Left ventricle myocardium superior (tissue), 1 donor: ENCODE measurements around the gene CCNJ. TPM values are rescaled to one million over a fixed set of nuclear protein-coding genes. Genes with fewer than 3 reads are reported as not detected.
"Not testable (repeated sequence)": the region's sequence is repeated elsewhere in the genome, so short reads cannot be mapped to it uniquely, and the experiment has no call there.

ENCODE experiments used
- ATAC-seq: fragments of 200-7000 bp; cut with Tn5 transposase; one replicate; pipeline ENCODE4 v1.9.1; 2020; ENCODE audit warnings: mild to moderate bottlenecking, moderate library complexity
- DNase-seq: peaks from one replicate; pipeline ENCODE4 v3.0.0-alpha.2; 2020
- intact Hi-C: fragments of 100-400 bp; cut with micrococcal nuclease; formaldehyde crosslinking; loops from one replicate; pipeline ENCODE4 v1.11.0; 2022
- total RNA-seq: library from RNA; stranded (reverse); fragmentation: NEBNext Ultra II Directional; extraction: Animal tissue kit (Norgen Biotek cat#: 25700); gene quantifications from one replicate; pipeline ENCODE4 v1.2.1, GENCODE V29; 2021
- donor health status: DM: no; HTN: yes; CAD: no; lungs with severe emphysema.

The CCNJ gene
- total RNA-seq, 1 donor from 2014 or later: 3.0 TPM

DNA sequence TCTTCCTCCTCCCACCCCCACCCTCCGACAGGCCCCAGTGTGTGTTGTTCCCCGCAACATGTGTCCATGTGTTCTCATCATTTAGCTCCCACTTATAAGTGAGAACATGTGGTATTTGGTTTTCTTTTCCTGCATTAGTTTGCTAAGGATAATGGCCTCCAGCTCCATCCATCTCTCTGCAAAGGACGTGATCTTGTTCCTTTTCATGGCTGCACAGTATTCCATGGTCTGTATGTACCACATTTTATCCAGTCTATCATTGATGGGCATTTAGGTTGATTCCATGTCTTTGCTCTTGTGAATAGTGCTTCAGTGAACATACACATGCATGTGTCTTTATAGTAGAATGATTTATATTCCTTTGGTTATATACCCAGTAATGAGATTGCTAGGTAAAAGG is 4.5 kb downstream of the CCNJ start:
- intact Hi-C loops, DNase-seq, ATAC-seq: not testable (repeated sequence)

DNA sequence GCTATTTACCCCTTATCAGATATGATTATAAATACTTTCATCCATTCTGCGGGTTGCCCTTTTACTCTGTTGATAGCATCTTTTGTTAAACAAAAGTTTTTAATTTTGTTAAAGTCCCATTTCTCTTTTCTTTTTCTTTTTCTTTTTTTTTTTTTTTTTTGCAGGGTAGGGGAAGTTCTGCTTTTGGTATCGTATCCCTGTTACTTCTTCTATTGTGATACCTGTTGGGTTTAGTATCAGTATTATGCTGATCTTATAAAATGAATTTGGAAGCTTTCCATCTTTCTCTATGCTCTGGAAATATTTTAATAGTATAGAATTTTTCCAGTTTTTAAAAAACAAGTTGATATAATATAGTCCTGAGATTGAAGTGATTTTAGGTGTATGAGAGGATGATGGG is 6.0 kb downstream of the CCNJ start:
- DNase-seq (no peak), ATAC-seq (no peak)
- intact Hi-C loops: no loop called here

DNA sequence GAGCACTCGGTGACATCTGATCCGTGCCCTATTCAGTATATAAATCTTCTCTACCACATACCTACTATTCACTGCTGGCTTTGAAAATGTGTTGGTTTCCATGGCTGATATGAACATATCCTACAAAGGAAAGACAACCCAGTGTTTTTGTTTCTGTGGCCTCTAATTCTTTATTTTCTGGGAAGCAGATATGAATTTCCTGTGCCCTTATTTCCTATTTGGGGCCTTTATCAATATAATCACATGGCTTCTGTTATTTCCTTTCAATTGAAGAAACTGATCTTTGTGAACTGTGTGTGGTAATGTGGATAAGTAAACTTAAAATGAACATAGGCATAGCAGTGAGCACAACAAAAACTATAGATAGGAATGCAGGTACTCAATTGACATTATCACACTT is 10.6 kb downstream of the CCNJ start:
- DNase-seq (no peak), ATAC-seq (no peak)
- intact Hi-C loops: no loop called here

DNA sequence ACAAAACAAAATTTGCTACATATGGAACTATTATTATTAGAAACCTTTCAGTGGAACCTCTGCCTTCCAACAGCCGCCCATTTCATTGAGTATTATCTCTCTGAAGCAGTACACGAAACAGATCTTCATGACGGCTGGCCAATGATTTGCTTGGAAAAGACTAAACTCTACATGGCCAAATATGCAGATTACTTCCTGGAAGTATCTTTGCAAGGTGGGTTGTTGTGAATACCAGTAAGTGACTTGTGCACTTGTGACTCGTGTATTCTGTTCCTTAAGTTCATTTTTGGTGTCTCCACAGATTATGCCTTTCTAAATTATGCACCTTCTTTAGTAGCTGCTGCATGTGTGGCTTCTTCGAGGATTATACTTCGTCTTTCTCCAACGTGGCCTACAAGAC is 13.4 kb downstream of the CCNJ start:
- intact Hi-C loops: no loop called here
- ATAC-seq: no peak
- DNase-seq: no peak

DNA sequence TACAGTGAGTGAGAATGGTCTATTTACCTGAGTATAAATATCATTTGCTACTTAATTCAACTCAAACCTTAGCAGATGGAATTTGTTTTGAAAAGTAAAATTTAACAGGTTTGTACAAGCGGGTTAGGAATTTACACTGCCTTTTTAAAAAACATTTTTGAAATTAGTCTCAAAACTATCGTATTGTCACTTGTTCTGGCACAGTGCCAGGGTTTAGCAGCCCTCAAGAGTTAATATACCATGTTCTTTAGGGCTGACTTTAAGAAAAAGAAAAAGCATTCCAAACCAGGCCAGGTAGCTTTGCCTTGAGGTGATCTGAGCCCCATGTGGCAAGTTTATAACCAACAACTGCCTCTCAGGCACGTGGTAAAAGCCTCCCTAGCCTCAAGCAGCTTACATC is 17.8 kb downstream of the CCNJ start:
- intact Hi-C loops: no loop called here
- DNase-seq (no peak), ATAC-seq (no peak)

DNA sequence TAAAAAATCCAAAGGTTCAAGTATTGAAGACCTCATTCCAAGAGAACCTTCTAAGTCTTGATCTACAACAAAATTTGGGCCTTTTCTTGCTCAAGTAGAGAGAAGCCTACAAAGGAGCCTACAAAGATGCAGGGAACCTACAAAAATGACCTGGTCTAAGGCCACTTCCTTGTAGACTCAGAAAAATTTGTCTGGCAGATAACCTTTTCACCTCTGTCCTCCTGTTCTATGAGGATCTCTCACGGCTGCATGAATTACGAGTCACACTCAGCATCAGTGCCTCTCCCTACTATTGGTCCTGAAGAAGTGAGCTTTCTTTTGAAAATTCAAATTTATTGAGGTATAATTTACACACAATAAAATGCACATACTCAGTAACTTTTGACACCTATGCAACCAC is 29.3 kb downstream of the CCNJ start:
- intact Hi-C loops: no loop called here
- ATAC-seq: no peak
- no peak for DNase-seq

DNA sequence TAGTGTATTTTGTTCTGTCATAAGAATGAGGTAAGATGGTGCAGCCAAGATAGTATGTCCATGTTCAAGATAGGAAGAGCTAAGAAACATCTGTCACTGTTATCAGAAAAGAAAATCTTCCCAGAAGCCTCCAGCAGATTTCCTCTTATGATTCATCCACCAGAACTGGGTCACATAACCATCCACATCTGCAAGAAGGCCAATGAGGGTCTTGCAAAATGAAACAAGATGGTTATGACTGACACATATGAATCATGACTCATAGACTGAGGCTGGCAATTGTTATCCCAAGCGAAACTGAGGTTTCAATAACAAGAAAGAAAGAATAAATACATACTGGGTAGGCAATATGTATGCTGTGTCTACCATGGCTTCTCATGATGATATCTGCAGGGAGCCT is 30.3 kb downstream of the CCNJ start:
- no peak for DNase-seq
- no peak for ATAC-seq
- intact Hi-C loops: no loop called here

DNA sequence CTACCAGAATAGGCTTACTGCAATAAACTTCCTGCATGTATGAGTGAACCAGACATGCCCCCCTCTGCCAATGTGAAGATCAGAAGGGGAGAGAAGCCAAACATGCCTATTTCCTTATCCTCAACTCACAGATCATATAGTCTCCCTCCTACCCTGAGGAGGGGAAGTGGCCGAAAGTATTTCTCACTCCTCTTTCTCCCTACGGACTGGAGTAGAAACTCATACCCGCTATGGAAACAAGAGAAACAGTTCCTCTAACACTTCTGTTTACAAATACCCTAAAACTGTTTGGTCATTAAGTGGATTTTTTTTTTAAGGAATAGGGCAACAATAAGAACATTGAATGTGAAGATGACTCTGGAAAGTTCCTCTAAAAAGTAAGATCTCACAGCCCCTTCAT is 31.4 kb downstream of the CCNJ start:
- no peak for ATAC-seq

DNA sequence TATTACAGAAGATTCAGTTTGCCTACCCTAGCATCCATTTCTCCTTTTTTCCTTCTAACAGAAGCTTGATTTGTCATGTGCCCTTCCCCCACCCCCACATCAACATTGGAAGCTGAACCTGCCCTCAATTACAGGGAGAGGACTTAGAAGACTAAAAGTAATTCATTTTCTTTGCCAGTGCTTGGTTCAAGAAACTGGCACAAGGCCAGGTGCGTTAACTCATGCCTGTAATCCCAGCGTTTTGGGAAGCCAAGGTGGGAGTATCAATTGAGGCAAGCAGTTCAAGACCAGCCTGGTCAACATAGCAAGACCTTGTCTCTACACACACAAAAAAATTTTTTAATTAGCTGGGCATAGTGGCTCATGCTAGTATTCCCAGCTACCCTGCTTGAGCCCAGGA is 32.6 kb downstream of the CCNJ start:
- intact Hi-C loops: no loop called here
- DNase-seq: no peak
- ATAC-seq: no peak

More for the DNA sequence above, 31.4 kb downstream of the CCNJ start:
- no peak for DNase-seq
- intact Hi-C loops: no loop called here

DNA sequence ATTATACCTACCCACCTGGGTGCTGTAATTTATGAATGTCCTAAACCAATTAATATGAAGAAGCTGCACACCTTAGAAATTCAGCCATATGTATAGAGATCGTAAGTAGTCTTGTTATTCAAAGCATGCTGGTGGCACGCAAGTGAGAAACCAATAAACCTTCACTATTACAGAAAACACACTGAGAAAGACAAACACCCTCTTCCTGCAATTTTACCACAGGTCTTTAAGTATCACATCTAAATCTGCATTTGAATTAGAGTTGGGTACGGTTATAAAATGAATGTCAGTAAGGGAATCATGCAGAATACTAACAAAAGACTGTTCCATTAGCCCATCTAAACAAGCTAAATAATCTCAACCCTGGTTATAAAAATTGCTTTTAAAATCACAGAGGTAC is 33.8 kb downstream of the CCNJ start:
- intact Hi-C loops: no loop called here
- no peak for DNase-seq
- ATAC-seq: no peak

DNA sequence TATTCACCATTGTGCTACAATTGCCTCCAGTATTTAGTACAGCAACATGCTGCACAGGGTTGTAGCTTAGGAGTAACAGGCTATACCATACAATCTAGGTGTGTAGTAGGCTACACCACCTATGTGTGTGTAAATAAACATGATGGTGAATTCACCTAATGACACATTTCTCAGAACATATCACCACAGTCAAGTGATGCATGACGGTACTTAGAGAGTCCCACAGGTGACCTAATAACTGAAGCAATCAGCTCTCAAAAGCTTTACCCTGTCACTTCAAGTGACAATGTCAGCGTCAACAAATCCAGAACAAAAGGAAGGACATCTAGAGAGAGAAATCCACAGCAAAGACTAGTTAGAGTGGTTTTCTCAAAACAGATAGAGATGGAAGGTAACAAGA is 38.8 kb downstream of the CCNJ start:
- no peak for DNase-seq
- ATAC-seq: peak; percentile 53
- intact Hi-C loops: no loop called here

DNA sequence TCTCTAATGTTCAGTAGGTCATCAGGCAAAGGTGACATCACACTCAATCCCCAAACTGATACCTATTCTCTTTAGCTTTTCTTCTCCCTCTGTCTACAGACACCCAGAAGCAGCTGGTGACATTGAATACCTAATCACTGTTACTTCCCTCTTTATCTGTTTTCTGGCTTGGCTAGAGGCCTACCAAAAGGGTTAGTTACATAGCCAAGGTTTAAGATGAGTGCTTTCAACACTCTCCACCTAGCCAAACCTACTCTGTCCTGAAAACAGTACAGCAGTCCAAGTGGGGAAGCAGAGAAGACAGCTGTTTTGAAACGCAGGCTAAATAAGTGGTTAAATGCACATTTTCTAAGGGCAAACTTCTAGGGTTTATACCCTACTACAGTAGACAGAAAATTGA is 39.4 kb downstream of the CCNJ start:
- peak; percentile 98 for ATAC-seq
- intact Hi-C loops: no loop called here
- no peak for DNase-seq

DNA sequence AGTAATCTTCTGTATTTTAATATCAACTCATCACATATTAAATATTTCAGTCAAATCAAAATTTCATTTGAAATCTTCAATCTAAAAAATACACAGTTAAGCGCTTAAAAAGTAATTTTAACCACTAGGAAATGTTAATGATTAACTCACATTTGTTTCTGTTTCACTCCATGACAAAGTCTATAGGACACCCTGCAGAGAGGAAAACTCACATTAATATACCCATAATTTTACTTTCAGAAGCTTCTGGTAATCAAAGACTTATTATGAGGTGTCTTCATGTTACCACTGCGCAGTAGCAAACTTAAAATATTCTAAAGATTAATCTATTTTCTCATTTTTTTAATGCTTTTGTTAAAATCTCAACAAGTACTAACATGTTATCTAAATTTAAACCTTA is 45.7 kb downstream of the CCNJ start:
- DNase-seq (no peak), ATAC-seq (no peak)
- intact Hi-C loops: no loop called here

DNA sequence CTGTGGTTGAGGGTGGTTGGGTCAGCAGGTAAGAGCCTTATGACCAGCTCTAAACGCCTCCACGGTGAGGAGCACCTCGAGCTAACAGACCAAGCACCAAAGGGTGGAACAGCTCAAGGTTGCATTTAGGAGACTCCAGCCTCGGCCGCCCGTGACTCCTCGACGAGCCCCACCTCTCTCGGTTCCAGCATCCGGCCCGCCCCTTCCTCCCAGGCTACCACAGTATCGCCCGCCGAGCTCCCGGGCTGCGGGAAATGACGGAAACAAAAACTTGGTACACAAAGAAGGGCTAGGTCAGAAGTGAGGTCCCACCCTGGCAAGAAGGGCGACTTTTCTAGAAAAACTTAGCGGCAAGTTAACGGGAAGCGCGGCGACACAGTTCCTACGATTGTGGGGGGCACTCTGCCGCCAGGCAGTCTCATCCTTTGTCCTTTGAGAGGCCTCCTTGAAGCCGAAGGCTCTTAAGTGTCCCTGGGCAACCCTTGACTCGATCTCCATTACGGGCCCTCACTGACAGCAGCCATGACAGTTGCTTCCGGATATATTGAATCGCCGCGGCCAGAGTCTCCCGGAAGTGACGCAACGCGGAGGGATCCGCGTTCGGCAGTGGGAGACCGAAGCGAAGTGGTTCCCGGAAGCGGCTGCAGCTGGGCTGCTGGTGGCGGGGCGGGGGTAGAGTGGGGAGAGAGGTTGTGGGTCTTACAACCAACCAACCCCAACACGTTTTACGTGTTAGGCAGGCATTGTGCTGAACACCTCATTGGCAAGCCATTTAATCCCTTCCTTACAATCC is 46.5 kb downstream of the CCNJ start:
- intact Hi-C loops: loop anchor here (5.0 kb wide), 1 partner anchor 37 kb away; no protein-coding TSS in a partner anchor
- peak; percentile 99 for ATAC-seq
- DNase-seq: peak; percentile 96

DNA sequence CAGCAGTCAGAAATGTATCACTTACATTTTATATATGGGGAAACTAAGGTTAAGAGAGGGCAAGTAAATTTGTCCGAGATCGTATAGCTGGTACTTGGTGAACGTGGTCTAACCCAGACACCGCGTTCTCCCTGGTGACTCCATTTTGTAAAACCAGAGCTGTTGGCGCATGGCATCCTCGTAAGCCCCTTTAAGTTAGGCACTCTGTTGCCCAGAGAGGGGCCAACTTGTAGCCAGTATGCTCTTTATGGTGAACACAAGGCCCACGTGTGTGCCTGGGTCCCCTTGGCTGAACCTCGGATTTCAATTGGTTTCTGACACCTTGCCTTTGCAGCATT is 47.0 kb downstream of the CCNJ start:
- DNase-seq: no peak
- intact Hi-C loops: loop anchor here (5.0 kb wide), 1 partner anchor 37 kb away; no protein-coding TSS in a partner anchor
- ATAC-seq: no peak

DNA sequence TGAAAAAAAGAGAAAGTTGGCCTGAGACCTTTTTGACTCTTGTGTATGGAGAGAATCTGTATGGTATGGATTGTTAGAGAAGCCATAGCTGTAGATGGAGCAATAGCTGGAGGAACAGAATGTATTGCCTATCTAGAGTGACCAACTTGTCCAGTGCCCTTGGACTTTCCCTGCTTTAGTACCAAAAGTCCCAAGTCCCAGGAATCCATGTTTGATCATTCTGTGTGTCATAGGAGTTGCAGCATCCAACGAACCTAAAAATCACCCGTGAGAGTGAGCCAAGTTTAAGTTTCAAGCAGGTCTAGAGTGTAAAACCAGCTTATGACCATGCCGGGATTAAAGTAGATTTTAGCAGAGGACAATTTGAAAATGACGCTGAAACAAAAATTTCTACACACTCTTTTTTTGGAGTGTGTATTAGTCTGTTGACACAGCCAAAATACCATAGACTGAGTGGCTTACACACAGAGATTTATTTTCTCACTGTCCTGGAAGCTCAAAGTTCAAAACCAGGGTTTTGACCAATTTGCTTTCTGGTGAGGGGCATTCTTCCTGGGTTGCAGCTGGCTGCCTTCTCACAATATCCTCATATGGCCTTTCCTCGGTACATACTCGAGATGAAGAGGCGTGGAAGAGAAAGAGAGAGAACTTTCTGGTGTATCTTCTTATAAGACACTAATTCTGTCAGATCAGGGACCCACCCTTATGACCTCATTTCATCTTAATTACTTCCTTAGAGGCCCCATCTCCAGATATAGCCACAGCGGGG is 49.8 kb downstream of the CCNJ start:
- ATAC-seq: no peak

DNA sequence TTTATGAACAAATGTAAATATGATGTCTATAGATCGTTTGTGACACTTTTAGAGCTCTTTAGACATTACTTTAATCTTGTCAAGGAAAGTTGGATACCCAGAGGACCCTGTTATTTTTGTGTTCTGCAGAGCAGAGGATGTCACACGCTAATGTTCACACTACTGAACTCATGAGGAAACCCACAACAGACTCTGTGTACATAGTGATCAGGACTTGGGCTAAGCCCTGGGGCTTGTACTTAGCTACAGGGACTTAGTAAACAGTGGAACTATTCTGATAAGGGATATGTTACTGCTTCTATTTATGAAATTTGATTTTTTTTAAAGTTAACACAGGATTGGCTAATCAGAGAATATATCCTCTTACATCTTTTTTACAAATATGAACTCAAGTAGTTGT is 50.6 kb downstream of the CCNJ start:
- DNase-seq (no peak), ATAC-seq (no peak)
- intact Hi-C loops: loop anchor here (5.0 kb wide), 1 partner anchor 33 kb away; no protein-coding TSS in a partner anchor

More for the DNA sequence above, 49.8 kb downstream of the CCNJ start:
- intact Hi-C loops: loop anchor here (5.0 kb wide), 1 partner anchor 34 kb away; no protein-coding TSS in a partner anchor
- no peak for DNase-seq

DNA sequence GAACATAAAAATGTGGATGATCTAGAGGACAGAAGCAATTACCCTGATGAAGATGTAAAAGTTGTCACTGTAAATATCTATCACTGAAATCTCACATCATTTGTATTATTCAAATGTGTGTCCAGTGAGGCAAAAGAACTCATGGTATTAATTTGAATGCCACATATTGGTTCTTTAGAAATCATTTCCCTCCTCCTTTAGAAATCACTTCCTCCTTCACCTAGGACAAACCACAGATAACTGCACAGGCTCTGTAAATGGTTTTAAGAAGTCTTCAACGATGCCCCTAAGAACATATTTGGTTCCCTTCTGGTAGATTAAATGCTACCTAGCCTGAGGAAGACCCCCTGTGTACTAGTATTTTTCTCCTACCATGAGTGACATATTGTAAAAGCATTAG is 53.6 kb downstream of the CCNJ start:
- ATAC-seq (no peak), DNase-seq (no peak)
- intact Hi-C loops: no loop called here

DNA sequence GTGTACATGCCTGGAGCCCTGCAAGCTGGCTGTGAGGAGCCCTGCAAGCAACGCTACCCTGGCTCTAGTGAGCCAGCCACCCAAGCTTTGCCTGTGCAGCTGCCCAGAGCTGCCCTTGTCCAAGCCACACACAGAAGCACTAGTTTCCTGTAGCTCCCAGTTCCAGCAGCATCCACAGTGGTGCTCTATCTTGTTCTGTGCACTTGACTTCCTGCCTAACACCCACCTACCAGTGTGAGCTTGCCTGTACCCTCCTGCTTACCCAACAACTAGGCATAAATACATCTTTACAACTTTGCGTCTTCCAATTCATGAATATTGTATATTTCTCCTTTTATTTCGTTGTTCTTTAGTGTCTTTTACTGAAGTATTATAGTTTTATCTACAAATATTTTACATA is 54.5 kb downstream of the CCNJ start:
- DNase-seq (no peak), ATAC-seq (no peak)
- intact Hi-C loops: no loop called here

DNA sequence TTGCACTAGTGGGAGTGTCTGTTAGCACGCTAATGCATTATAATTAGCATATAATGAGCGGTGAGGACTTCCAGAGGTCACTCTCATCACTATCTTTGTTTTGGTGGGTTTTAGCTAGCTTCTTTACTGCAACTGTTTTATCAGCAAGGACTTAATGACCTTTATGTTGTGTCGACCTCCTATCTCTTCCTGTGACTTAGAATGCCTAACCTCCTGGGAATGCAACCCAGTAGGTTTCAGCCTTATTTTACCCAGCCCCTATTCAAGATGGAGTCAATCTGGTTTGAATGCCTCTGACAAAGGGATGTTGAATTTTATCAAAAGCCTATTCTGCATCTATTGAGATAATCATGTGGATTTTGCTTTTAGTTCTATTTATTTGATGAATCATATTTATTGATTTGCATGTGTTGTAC is 64.2 kb downstream of the CCNJ start:
- ATAC-seq: no peak
- DNase-seq: no peak
- intact Hi-C loops: no loop called here
